Endodermal cell (in vitro differentiated cells): ENCODE measurements around the gene SAMD14. TPM values are rescaled to one million over a fixed set of nuclear protein-coding genes. Genes with fewer than 3 reads are reported as not detected.
A peak's percentile ranks its signal among the peaks of the same experiment; 100 is the strongest.

Experiments
- DNase-seq: peaks from one replicate; pipeline ENCODE4 v3.0.0-alpha.2; 2017
- H3K27ac ChIP-seq: 2 replicates; pipeline ENCODE4 v1.5.1; 2013; ENCODE audit warnings: mild to moderate bottlenecking, low read depth, low read length, moderate library complexity
- H3K27me3 ChIP-seq: 2 replicates; pipeline ENCODE4 v1.6.1; 2013; ENCODE audit warnings: mild to moderate bottlenecking, low read length, moderate library complexity; ENCODE audit not compliant: insufficient read depth, control insufficient read depth, poor library complexity, severe bottlenecking
- H3K36me3 ChIP-seq: 2 replicates; pipeline ENCODE4 v1.7.0; 2013; ENCODE audit warnings: mild to moderate bottlenecking, low read length, moderate library complexity; ENCODE audit not compliant: control insufficient read depth, insufficient read depth
- H3K4me1 ChIP-seq: one replicate; pipeline ENCODE4 v1.7.0; 2013; ENCODE audit warnings: low read length; ENCODE audit not compliant: control insufficient read depth, insufficient read depth
- H3K4me3 ChIP-seq: 2 replicates; pipeline ENCODE4 v1.5.1; 2013; ENCODE audit warnings: mild to moderate bottlenecking, low read length, moderate library complexity
- H3K9ac ChIP-seq: 2 replicates; pipeline ENCODE4 v1.6.1; 2013; ENCODE audit warnings: mild to moderate bottlenecking, low read length, moderate library complexity; ENCODE audit not compliant: poor library complexity, severe bottlenecking; ENCODE audit errors: extremely low read depth
- H3K9me3 ChIP-seq: 2 replicates; pipeline ENCODE4 v1.6.1; 2013; ENCODE audit warnings: mild to moderate bottlenecking, low read length, moderate library complexity; ENCODE audit not compliant: control insufficient read depth
- H3K27ac Mint-ChIP-seq: 2 replicates; pipeline ENCODE4 v1.8.0; 2020; ENCODE audit warnings: mixed read lengths
- H3K27me3 Mint-ChIP-seq: 2 replicates; pipeline ENCODE4 v1.8.0; 2021; ENCODE audit warnings: mild to moderate bottlenecking, mixed read lengths; ENCODE audit not compliant: insufficient read depth
- H3K36me3 Mint-ChIP-seq: 2 replicates; pipeline ENCODE4 v1.8.0; 2020; ENCODE audit warnings: low read depth, mixed read lengths
- H3K4me1 Mint-ChIP-seq: 2 replicates; pipeline ENCODE4 v1.8.0; 2020; ENCODE audit warnings: mixed read lengths
- H3K4me3 Mint-ChIP-seq: 2 replicates; pipeline ENCODE4 v1.8.0; 2020; ENCODE audit warnings: mild to moderate bottlenecking, moderate library complexity, mixed read lengths
- H3K9me3 Mint-ChIP-seq: 2 replicates; pipeline ENCODE4 v1.8.0; 2020; ENCODE audit warnings: mild to moderate bottlenecking, mixed read lengths
- CTCF ChIP-seq: fragments of 200-600 bp; sonication (generic); conservative IDR thresholded peaks from 2 replicates; pipeline ENCODE4 v1.5.0; 2021; ENCODE audit warnings: antibody characterized with exemption, mild to moderate bottlenecking
- WGBS, 2 experiments: methylation state at CpG; one replicate each; pipeline versions ENCODE4 v1.1.5 to v1.1.7; 2013; ENCODE audit warnings: missing lambda C conversion rate in 2 of 2, mixed read lengths in 1 of 2; ENCODE audit not compliant: insufficient coverage in 1 of 2, insufficient read length in 1 of 2; 5-methylcytosine and 5-hydroxymethylcytosine counted together
- total RNA-seq, 2 donors: library from RNA; stranded (reverse); fragmentation: NEBNext Ultra II Directional in 1 of 2; extraction: Animal tissue kit (Norgen Biotek cat#: 25700) in 1 of 2; gene quantifications; 2 replicates in 1 of 2; 3 replicates in 1 of 2; pipeline ENCODE4 v1.2.1, GENCODE V29; 2021

The SAMD14 gene
- total RNA-seq, 2 donors from 2014 or later: 9.5 to 23.2 TPM

GRCh38 chr17:50169121-50169764 lies 39.3 kb upstream of the SAMD14 start:
- no peaks in the 10 kb centered on the region for H3K36me3 Mint-ChIP-seq

GRCh38 chr17:50168319-50168718 lies 38.4 kb upstream of the SAMD14 start:
- H3K27ac Mint-ChIP-seq: no peak overlapping the region
- Histone ChIP-seq H3K36me3 (no peaks in the 10 kb centered on the region), H3K9ac (no peak overlapping the region), H3K4me1 (no peaks in the 10 kb centered on the region), H3K4me3 (no peak overlapping the region), H3K9me3 (no peaks in the 10 kb centered on the region), H3K27me3 (no peaks in the 10 kb centered on the region), H3K27ac (no peak overlapping the region)
- no peaks in the 10 kb centered on the region for H3K4me1 Mint-ChIP-seq
- peaks cover 3% of the 10 kb centered on the region for H3K27me3 Mint-ChIP-seq
- no peak for DNase-seq
- H3K4me3 Mint-ChIP-seq: no peak overlapping the region
- no peaks in the 10 kb centered on the region for H3K9me3 Mint-ChIP-seq
- H3K36me3 Mint-ChIP-seq: no peaks in the 10 kb centered on the region
- no peak for TF ChIP-seq CTCF
- 91% methylated on average over 9 to 13 of the region's 13 CpGs for WGBS, 2 experiments

More at GRCh38 chr17:50169121-50169764, 39.3 kb upstream of the SAMD14 start:
- peak; percentile 98 for DNase-seq
- H3K9me3 Mint-ChIP-seq: no peaks in the 10 kb centered on the region
- H3K27ac Mint-ChIP-seq: no peak overlapping the region
- H3K27me3 Mint-ChIP-seq: peaks cover 3% of the 10 kb centered on the region
- WGBS, 2 experiments: 17 to 51% methylated on average over 7 to 14 of the region's 14 CpGs
- TF ChIP-seq CTCF: peak; percentile 76
- H3K27me3 ChIP-seq: no peaks in the 10 kb centered on the region
- no peaks in the 10 kb centered on the region for H3K4me1 Mint-ChIP-seq
- H3K36me3 ChIP-seq: no peaks in the 10 kb centered on the region
- no peak overlapping the region for H3K9ac ChIP-seq
- no peak overlapping the region for H3K4me3 ChIP-seq
- H3K4me3 Mint-ChIP-seq: no peak overlapping the region
- H3K4me1 ChIP-seq: no peaks in the 10 kb centered on the region
- no peaks in the 10 kb centered on the region for H3K9me3 ChIP-seq
- H3K27ac ChIP-seq: no peak overlapping the region

- Histone ChIP-seq H3K9me3 (no peaks in the 10 kb centered on the region), H3K4me1 (no peaks in the 10 kb centered on the region), H3K27ac (no peak overlapping the region), H3K27me3 (no peaks in the 10 kb centered on the region), H3K36me3 (no peaks in the 10 kb centered on the region), H3K9ac (no peak overlapping the region), H3K4me3 (no peak overlapping the region)
- no peak overlapping the region for H3K4me3 Mint-ChIP-seq
- no peak overlapping the region for H3K27ac Mint-ChIP-seq
- DNase-seq: no peak
- H3K36me3 Mint-ChIP-seq: no peaks in the 10 kb centered on the region
- no peaks in the 10 kb centered on the region for H3K4me1 Mint-ChIP-seq
- WGBS, 2 experiments: 87 to 94% methylated on average over 6 to 19 of the region's 19 CpGs
- H3K9me3 Mint-ChIP-seq: no peaks in the 10 kb centered on the region
- TF ChIP-seq CTCF: no peak
- H3K27me3 Mint-ChIP-seq: peaks cover 6% of the 10 kb centered on the region
Observed at GRCh38 chr17:50167371-50167770, 37.4 kb upstream of the SAMD14 start.
